ENCODE measurements around the gene IL7R.
A peak's percentile ranks its signal among the peaks of the same experiment; 100 is the strongest.

IL7R gene

GRCh38 chr5:35849860-35850259, 6.8 kb upstream of the IL7R start:
- in situ Hi-C loops (cut with MboI; ENCODE audit: low sequenced_read_pairs, unreplicated experiment): no loop called here
- no peak for TF ChIP-seq CTCF (IDR thresholded peaks at IDR 0.05; ENCODE audit: borderline replicate concordance, control extremely low read depth, extremely low read depth, insufficient read depth, missing control alignments)
- no peak for DNase-seq (ENCODE audit: low spot score)

- TF ChIP-seq CTCF (IDR thresholded peaks at IDR 0.05; ENCODE audit: borderline replicate concordance, control extremely low read depth, extremely low read depth, insufficient read depth, missing control alignments): no peak
- in situ Hi-C loops (cut with MboI; ENCODE audit: low sequenced_read_pairs, unreplicated experiment): no loop called here
- DNase-seq (ENCODE audit: low spot score): no peak
These were observed 5.6 kb upstream of the IL7R start for GRCh38 chr5:35850967-35851680.

GRCh38 chr5:35852084-35852734, 4.5 kb upstream of the IL7R start:
- in situ Hi-C loops (cut with MboI; ENCODE audit: low sequenced_read_pairs, unreplicated experiment): no loop called here
- no peak for TF ChIP-seq CTCF (IDR thresholded peaks at IDR 0.05; ENCODE audit: borderline replicate concordance, control extremely low read depth, extremely low read depth, insufficient read depth, missing control alignments)
- peak; percentile 36 for DNase-seq (ENCODE audit: low spot score)

- TF ChIP-seq CTCF (IDR thresholded peaks at IDR 0.05; ENCODE audit: borderline replicate concordance, control extremely low read depth, extremely low read depth, insufficient read depth, missing control alignments): no peak
- no peak for DNase-seq (ENCODE audit: low spot score)
- in situ Hi-C loops (cut with MboI; ENCODE audit: low sequenced_read_pairs, unreplicated experiment): no loop called here
These were observed 3.9 kb upstream of the IL7R start for GRCh38 chr5:35852773-35853172.

GRCh38 chr5:35853631-35854030, 3.1 kb upstream of the IL7R start:
- TF ChIP-seq CTCF (IDR thresholded peaks at IDR 0.05; ENCODE audit: borderline replicate concordance, control extremely low read depth, extremely low read depth, insufficient read depth, missing control alignments): no peak
- DNase-seq (ENCODE audit: low spot score): no peak
- in situ Hi-C loops (cut with MboI; ENCODE audit: low sequenced_read_pairs, unreplicated experiment): no loop called here

- in situ Hi-C loops (cut with MboI; ENCODE audit: low sequenced_read_pairs, unreplicated experiment): no loop called here
- TF ChIP-seq CTCF (IDR thresholded peaks at IDR 0.05; ENCODE audit: borderline replicate concordance, control extremely low read depth, extremely low read depth, insufficient read depth, missing control alignments): no peak
- no peak for DNase-seq (ENCODE audit: low spot score)
These were observed 2.4 kb upstream of the IL7R start for GRCh38 chr5:35854248-35854647.

Data from GM13976 (cell line).